WTC11 (cell line): ENCODE results near the gene ZDHHC21. TPM values are rescaled to one million over a fixed set of nuclear protein-coding genes. Genes with fewer than 3 reads are reported as not detected.

ENCODE experiments used
- ATAC-seq: fragments of 200-7000 bp; cut with Tn5 transposase; 2 replicates; pipeline ENCODE4 v1.10.0; 2021; ENCODE audit warnings: mild to moderate bottlenecking, moderate library complexity
- CTCF ChIA-PET: fragments of 300-600 bp; sonication (Branson Sonifier 250); formaldehyde crosslinking; loops from one replicate; lab custom pipeline; 2021; ENCODE audit warnings: antibody characterized with exemption; lab: Charles Lee
- POLR2A ChIA-PET: fragments of 350-600 bp; sonication (Branson Sonifier 250); formaldehyde crosslinking; loops from one replicate; lab custom pipeline; 2021; ENCODE audit warnings: antibody characterized with exemption; lab: Charles Lee
- DNase-seq: peaks from one replicate; pipeline ENCODE4 v3.0.0; 2021; ENCODE audit warnings: low spot score
- H3K27ac Mint-ChIP-seq: 2 replicates; pipeline ENCODE4 v1.8.0; 2021; ENCODE audit warnings: mixed read lengths
- H3K27me3 Mint-ChIP-seq: 2 replicates; pipeline ENCODE4 v1.8.0; 2021; ENCODE audit warnings: low read depth, mild to moderate bottlenecking, moderate library complexity, mixed read lengths
- H3K36me3 Mint-ChIP-seq: 2 replicates; pipeline ENCODE4 v1.8.0; 2021; ENCODE audit warnings: mixed read lengths
- H3K4me1 Mint-ChIP-seq: 2 replicates; pipeline ENCODE4 v1.8.0; 2022; ENCODE audit warnings: mixed read lengths
- H3K4me3 Mint-ChIP-seq: 2 replicates; pipeline ENCODE4 v1.8.0; 2021; ENCODE audit warnings: mild to moderate bottlenecking, moderate library complexity, mixed read lengths
- H3K9me3 Mint-ChIP-seq: 2 replicates; pipeline ENCODE4 v1.8.0; 2021; ENCODE audit warnings: mixed read lengths
- CBFB ChIP-seq: sonication (generic); formaldehyde crosslinking; IDR thresholded peaks from 2 replicates; pipeline ENCODE4 v1.8.1; 2022; ENCODE audit warnings: mild to moderate bottlenecking, low read depth, missing genetic modification reagents
- ESRRA ChIP-seq: sonication (generic); formaldehyde crosslinking; IDR thresholded peaks from 2 replicates; pipeline ENCODE4 v1.8.1; 2022; ENCODE audit warnings: mild to moderate bottlenecking, missing genetic modification reagents, borderline replicate concordance
- FOXJ3 ChIP-seq: sonication (generic); formaldehyde crosslinking; IDR thresholded peaks from 2 replicates; pipeline ENCODE4 v1.9.0; 2021; ENCODE audit warnings: missing genetic modification reagents, mild to moderate bottlenecking, borderline replicate concordance
- JAZF1 ChIP-seq: fragments of 250-450 bp; sonication (Bioruptor Pico); IDR thresholded peaks from 2 replicates; pipeline ENCODE4 v1.9.0; 2021; ENCODE audit warnings: moderate library complexity, mild to moderate bottlenecking, inconsistent platforms
- KAT7 ChIP-seq: sonication (generic); formaldehyde crosslinking; IDR thresholded peaks from 2 replicates; pipeline ENCODE4 v1.8.1; 2023; ENCODE audit warnings: missing genetic modification reagents, mild to moderate bottlenecking, borderline replicate concordance
- MXD4 ChIP-seq: fragments of 250-450 bp; sonication (Bioruptor Pico); IDR thresholded peaks from 2 replicates; pipeline ENCODE4 v1.8.0; 2021; ENCODE audit warnings: mild to moderate bottlenecking, moderate library complexity, borderline replicate concordance
- NR1H2 ChIP-seq: sonication (generic); formaldehyde crosslinking; IDR thresholded peaks from 2 replicates; pipeline ENCODE4 v1.9.0; 2021; ENCODE audit warnings: mild to moderate bottlenecking, moderate library complexity, missing genetic modification reagents
- NR2C2 ChIP-seq: sonication (generic); formaldehyde crosslinking; IDR thresholded peaks from 2 replicates; pipeline ENCODE4 v1.8.0; 2022; ENCODE audit warnings: mild to moderate bottlenecking, missing genetic modification reagents
- RELA ChIP-seq: sonication (generic); formaldehyde crosslinking; IDR thresholded peaks from 2 replicates; pipeline ENCODE4 v1.8.1; 2022; ENCODE audit warnings: missing genetic modification reagents, mild to moderate bottlenecking, borderline replicate concordance
- SMAD4 ChIP-seq: sonication (generic); formaldehyde crosslinking; IDR thresholded peaks from 2 replicates; pipeline ENCODE4 v1.8.0; 2022; ENCODE audit warnings: mild to moderate bottlenecking, missing genetic modification reagents
- TCF7 ChIP-seq: sonication (generic); formaldehyde crosslinking; IDR thresholded peaks from 2 replicates; pipeline ENCODE4 v1.8.0; 2022; ENCODE audit warnings: mild to moderate bottlenecking, low read depth, missing genetic modification reagents, moderate library complexity
- ZNF232 ChIP-seq: sonication (generic); formaldehyde crosslinking; IDR thresholded peaks from 2 replicates; pipeline ENCODE4 v1.8.0; 2022; ENCODE audit warnings: mild to moderate bottlenecking, missing genetic modification reagents
- ZNF263 ChIP-seq: sonication (generic); formaldehyde crosslinking; IDR thresholded peaks from 2 replicates; pipeline ENCODE4 v1.8.1; 2022; ENCODE audit warnings: low read depth, mild to moderate bottlenecking, moderate library complexity, missing genetic modification reagents
- ZNF671 ChIP-seq: fragments of 250-450 bp; sonication (Bioruptor Pico); IDR thresholded peaks from 2 replicates; pipeline ENCODE4 v1.8.0; 2021; ENCODE audit warnings: mild to moderate bottlenecking
- total RNA-seq: library from RNA; stranded (reverse); gene quantifications from 3 replicates; pipeline ENCODE4 v1.2.3, GENCODE V29; 2021
- TF ChIP-seq, protein P1 (sequence below): sonication (generic); formaldehyde crosslinking; IDR thresholded peaks from 2 replicates; pipeline ENCODE4 v1.8.0; 2022; ENCODE audit warnings: missing genetic modification reagents
- TF ChIP-seq, protein P2 (sequence below): sonication (generic); formaldehyde crosslinking; IDR thresholded peaks from 2 replicates; pipeline ENCODE4 v1.8.0; 2022; ENCODE audit warnings: mild to moderate bottlenecking, missing genetic modification reagents
- TF ChIP-seq, protein P3 (sequence below): sonication (generic); formaldehyde crosslinking; IDR thresholded peaks from 2 replicates; pipeline ENCODE4 v1.8.1; 2022; ENCODE audit warnings: low read depth, missing genetic modification reagents, borderline replicate concordance
- TF ChIP-seq, protein P4 (sequence below): fragments of 250-450 bp; sonication (Bioruptor Pico); IDR thresholded peaks from 2 replicates; pipeline ENCODE4 v1.9.0; 2021; ENCODE audit warnings: mild to moderate bottlenecking, borderline replicate concordance
- TF ChIP-seq, protein P5 (sequence below): sonication (generic); formaldehyde crosslinking; IDR thresholded peaks from 2 replicates; pipeline ENCODE4 v1.8.0; 2022; ENCODE audit warnings: mild to moderate bottlenecking, missing genetic modification reagents
- TF ChIP-seq, protein P6 (sequence below): fragments of 250-450 bp; sonication (Bioruptor Pico); IDR thresholded peaks from 2 replicates; pipeline ENCODE4 v2.1.2; 2022; ENCODE audit warnings: mild to moderate bottlenecking, moderate library complexity

ZDHHC21 gene
- total RNA-seq, 1 experiment from 2014 or later: 6.7 TPM

DNA sequence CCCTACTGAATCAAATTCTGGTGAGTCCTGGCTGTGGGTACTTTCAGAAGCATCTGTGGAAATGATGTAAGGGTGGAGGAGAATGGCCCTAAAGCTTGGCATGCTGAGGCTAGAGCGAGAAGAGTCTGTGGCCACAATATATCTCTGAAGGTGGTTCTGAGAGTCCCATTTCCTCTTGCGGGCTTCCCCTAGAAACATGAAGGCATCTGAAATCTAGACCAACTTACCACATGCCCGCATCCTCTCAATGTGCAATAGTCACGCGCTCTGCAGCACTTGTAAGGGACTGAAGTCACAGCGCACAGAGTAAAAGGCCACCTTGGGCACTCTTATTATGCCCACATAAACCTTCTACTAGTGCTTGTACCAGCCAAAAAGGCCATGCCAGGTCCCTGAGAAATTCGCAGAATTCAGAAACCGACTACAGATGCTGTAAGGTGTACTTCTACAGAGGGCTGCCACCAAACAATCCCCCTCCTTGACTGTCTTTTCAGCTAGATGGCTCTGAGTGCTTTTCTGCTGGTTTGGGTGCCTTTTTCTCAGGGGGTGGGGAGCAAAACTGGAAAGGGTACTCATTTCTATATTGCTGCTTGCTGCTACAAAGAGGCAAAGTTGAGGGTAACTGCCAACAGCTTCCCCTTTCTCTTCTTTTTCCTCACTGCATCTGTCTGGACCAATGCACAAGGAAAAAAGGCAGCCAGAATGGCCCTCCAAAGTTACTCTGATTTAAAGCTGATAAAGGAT lies 107.3 kb downstream of the ZDHHC21 start (continued):
- TF ChIP-seq TCF7 (CRISPR knock-in tag) (no peak), NR2C2 (no peak), FOXJ3 (CRISPR knock-in tag) (no peak)
- TF ChIP-seq, protein P1, sequence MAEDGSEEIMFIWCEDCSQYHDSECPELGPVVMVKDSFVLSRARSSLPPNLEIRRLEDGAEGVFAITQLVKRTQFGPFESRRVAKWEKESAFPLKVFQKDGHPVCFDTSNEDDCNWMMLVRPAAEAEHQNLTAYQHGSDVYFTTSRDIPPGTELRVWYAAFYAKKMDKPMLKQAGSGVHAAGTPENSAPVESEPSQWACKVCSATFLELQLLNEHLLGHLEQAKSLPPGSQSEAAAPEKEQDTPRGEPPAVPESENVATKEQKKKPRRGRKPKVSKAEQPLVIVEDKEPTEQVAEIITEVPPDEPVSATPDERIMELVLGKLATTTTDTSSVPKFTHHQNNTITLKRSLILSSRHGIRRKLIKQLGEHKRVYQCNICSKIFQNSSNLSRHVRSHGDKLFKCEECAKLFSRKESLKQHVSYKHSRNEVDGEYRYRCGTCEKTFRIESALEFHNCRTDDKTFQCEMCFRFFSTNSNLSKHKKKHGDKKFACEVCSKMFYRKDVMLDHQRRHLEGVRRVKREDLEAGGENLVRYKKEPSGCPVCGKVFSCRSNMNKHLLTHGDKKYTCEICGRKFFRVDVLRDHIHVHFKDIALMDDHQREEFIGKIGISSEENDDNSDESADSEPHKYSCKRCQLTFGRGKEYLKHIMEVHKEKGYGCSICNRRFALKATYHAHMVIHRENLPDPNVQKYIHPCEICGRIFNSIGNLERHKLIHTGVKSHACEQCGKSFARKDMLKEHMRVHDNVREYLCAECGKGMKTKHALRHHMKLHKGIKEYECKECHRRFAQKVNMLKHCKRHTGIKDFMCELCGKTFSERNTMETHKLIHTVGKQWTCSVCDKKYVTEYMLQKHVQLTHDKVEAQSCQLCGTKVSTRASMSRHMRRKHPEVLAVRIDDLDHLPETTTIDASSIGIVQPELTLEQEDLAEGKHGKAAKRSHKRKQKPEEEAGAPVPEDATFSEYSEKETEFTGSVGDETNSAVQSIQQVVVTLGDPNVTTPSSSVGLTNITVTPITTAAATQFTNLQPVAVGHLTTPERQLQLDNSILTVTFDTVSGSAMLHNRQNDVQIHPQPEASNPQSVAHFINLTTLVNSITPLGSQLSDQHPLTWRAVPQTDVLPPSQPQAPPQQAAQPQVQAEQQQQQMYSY (CRISPR knock-in tag): no peak

DNA sequence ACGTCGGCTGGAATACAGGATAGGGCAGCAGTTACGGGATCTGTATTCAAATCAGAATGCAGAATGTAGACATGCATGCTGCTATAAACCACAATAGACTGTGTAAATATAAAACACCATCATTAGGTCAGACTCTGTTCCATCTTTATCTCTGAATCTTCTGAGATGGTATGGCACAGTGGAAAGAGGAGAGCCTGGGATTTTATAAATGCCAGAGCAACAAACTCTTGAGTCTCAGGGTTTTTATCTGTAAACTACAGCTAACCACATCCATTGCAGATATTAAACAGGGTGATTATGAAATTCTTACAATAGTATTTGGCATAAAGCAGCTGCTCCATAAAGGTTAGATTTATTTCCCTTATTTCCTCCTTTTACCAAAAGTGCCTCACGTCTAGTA lies 108.7 kb downstream of the ZDHHC21 start:
- CTCF ChIA-PET: interaction anchor here (1.1 kb wide), 1 partner anchor 142 kb away, joined by 3 read pairs; no protein-coding TSS in a partner anchor
- Mint-ChIP-seq H3K4me3 (no peak overlapping the region), H3K4me1 (no peaks in the 10 kb centered on the region), H3K36me3 (peaks cover 6% of the 10 kb centered on the region), H3K27ac (no peak overlapping the region), H3K9me3 (peaks cover 19% of the 10 kb centered on the region), H3K27me3 (no peaks in the 10 kb centered on the region)
- TF ChIP-seq JAZF1 (CRISPR knock-in tag) (no peak), SMAD4 (no peak), NR2C2 (no peak), NR1H2 (CRISPR knock-in tag) (no peak), KAT7 (CRISPR knock-in tag) (no peak), ZNF263 (CRISPR knock-in tag) (no peak), TCF7 (CRISPR knock-in tag) (no peak), RELA (CRISPR knock-in tag) (no peak)
- TF ChIP-seq, protein P2, sequence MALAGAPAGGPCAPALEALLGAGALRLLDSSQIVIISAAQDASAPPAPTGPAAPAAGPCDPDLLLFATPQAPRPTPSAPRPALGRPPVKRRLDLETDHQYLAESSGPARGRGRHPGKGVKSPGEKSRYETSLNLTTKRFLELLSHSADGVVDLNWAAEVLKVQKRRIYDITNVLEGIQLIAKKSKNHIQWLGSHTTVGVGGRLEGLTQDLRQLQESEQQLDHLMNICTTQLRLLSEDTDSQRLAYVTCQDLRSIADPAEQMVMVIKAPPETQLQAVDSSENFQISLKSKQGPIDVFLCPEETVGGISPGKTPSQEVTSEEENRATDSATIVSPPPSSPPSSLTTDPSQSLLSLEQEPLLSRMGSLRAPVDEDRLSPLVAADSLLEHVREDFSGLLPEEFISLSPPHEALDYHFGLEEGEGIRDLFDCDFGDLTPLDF (CRISPR knock-in tag): no peak
- DNase-seq (no peak), ATAC-seq (no peak)
- POLR2A ChIA-PET: no interaction called here

DNA sequence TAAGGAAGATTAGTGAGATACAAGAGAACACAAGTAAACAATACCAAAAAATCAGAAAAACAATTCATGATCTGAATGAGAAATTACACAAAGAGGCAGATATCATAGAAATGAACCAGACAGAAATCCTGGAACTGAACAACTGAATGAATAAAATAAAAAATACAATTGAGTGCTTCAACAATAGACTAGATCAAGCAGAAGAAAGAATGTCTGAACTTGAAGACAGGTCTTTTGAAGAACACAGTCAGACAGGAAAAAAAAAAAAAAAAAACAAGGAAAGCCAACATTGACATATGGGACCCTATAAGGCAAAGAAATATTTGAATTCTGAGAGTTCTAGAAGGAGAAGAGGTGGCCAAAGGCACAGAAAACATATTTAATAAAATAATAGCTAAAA lies 115.2 kb downstream of the ZDHHC21 start:
- Mint-ChIP-seq H3K9me3 (peaks cover 23% of the 10 kb centered on the region), H3K27ac (no peak overlapping the region), H3K4me1 (peaks cover 5% of the 10 kb centered on the region), H3K27me3 (no peaks in the 10 kb centered on the region), H3K4me3 (no peak overlapping the region), H3K36me3 (peaks cover 6% of the 10 kb centered on the region)
- no peak for ATAC-seq
- ChIA-PET CTCF (no interaction called here), POLR2A (no interaction called here)
- DNase-seq: no peak
- TF ChIP-seq, protein P3, sequence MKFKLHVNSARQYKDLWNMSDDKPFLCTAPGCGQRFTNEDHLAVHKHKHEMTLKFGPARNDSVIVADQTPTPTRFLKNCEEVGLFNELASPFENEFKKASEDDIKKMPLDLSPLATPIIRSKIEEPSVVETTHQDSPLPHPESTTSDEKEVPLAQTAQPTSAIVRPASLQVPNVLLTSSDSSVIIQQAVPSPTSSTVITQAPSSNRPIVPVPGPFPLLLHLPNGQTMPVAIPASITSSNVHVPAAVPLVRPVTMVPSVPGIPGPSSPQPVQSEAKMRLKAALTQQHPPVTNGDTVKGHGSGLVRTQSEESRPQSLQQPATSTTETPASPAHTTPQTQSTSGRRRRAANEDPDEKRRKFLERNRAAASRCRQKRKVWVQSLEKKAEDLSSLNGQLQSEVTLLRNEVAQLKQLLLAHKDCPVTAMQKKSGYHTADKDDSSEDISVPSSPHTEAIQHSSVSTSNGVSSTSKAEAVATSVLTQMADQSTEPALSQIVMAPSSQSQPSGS: no peak
- TF ChIP-seq, protein P4, sequence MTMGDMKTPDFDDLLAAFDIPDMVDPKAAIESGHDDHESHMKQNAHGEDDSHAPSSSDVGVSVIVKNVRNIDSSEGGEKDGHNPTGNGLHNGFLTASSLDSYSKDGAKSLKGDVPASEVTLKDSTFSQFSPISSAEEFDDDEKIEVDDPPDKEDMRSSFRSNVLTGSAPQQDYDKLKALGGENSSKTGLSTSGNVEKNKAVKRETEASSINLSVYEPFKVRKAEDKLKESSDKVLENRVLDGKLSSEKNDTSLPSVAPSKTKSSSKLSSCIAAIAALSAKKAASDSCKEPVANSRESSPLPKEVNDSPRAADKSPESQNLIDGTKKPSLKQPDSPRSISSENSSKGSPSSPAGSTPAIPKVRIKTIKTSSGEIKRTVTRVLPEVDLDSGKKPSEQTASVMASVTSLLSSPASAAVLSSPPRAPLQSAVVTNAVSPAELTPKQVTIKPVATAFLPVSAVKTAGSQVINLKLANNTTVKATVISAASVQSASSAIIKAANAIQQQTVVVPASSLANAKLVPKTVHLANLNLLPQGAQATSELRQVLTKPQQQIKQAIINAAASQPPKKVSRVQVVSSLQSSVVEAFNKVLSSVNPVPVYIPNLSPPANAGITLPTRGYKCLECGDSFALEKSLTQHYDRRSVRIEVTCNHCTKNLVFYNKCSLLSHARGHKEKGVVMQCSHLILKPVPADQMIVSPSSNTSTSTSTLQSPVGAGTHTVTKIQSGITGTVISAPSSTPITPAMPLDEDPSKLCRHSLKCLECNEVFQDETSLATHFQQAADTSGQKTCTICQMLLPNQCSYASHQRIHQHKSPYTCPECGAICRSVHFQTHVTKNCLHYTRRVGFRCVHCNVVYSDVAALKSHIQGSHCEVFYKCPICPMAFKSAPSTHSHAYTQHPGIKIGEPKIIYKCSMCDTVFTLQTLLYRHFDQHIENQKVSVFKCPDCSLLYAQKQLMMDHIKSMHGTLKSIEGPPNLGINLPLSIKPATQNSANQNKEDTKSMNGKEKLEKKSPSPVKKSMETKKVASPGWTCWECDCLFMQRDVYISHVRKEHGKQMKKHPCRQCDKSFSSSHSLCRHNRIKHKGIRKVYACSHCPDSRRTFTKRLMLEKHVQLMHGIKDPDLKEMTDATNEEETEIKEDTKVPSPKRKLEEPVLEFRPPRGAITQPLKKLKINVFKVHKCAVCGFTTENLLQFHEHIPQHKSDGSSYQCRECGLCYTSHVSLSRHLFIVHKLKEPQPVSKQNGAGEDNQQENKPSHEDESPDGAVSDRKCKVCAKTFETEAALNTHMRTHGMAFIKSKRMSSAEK (CRISPR knock-in tag): no peak
- TF ChIP-seq SMAD4 (no peak), ESRRA (CRISPR knock-in tag) (no peak), ZNF232 (no peak), CBFB (no peak), MXD4 (CRISPR knock-in tag) (no peak), ZNF671 (CRISPR knock-in tag) (no peak)
- TF ChIP-seq, protein P5, sequence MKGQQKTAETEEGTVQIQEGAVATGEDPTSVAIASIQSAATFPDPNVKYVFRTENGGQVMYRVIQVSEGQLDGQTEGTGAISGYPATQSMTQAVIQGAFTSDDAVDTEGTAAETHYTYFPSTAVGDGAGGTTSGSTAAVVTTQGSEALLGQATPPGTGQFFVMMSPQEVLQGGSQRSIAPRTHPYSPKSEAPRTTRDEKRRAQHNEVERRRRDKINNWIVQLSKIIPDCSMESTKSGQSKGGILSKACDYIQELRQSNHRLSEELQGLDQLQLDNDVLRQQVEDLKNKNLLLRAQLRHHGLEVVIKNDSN: no peak
- TF ChIP-seq, protein P6, sequence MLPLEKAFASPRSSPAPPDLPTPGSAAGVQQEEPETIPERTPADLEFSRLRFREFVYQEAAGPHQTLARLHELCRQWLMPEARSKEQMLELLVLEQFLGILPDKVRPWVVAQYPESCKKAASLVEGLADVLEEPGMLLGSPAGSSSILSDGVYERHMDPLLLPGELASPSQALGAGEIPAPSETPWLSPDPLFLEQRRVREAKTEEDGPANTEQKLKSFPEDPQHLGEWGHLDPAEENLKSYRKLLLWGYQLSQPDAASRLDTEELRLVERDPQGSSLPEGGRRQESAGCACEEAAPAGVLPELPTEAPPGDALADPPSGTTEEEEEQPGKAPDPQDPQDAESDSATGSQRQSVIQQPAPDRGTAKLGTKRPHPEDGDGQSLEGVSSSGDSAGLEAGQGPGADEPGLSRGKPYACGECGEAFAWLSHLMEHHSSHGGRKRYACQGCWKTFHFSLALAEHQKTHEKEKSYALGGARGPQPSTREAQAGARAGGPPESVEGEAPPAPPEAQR (CRISPR knock-in tag): no peak
